PC-9 (cell line): ENCODE measurements around the gene GRID2IP. TPM values are rescaled to one million over a fixed set of nuclear protein-coding genes. Genes with fewer than 3 reads are reported as not detected.
A peak's percentile ranks its signal among the peaks of the same experiment; 100 is the strongest.

ENCODE experiments used
- BruUV-seq: library from RNA; stranded (reverse); fragments of 400-500 nt; replicated peaks from 2 replicates; lab custom pipeline; 2021; lab: Mats Ljungman, UMichigan
- CTCF ChIA-PET: fragments of 300-600 bp; sonication (Branson Sonifier 250); formaldehyde crosslinking; loops from one replicate; lab custom pipeline; 2022; ENCODE audit warnings: antibody characterized with exemption; lab: Charles Lee
- POLR2A ChIA-PET: fragments of 300-600 bp; sonication (Branson Sonifier 250); formaldehyde crosslinking; loops from one replicate; lab custom pipeline; 2022; ENCODE audit warnings: antibody characterized with exemption; ENCODE audit not compliant: unreplicated experiment; lab: Charles Lee
- DNase-seq, 2 experiments: peaks; one replicate each; pipeline versions ENCODE4 v3.0.0 to v3.0.0-alpha.2; 2015 to 2022; ENCODE audit warnings: mixed read lengths in 1 of 2
- H2AFZ ChIP-seq: fragments of 200-600 bp; sonication (generic); 2 replicates; pipeline ENCODE4 v1.8.1; 2017; ENCODE audit warnings: antibody characterized with exemption
- H3F3A ChIP-seq: fragments of 200-600 bp; sonication (generic); 2 replicates; pipeline ENCODE4 v1.8.1; 2017; ENCODE audit warnings: antibody characterized with exemption, mild to moderate bottlenecking, low read depth; ENCODE audit not compliant: insufficient read depth
- H3K27ac ChIP-seq: fragments of 200-600 bp; sonication (generic); 2 replicates; pipeline ENCODE4 v1.6.1; 2016; ENCODE audit warnings: mixed run types
- H3K27me3 ChIP-seq: fragments of 200-600 bp; sonication (generic); 2 replicates; pipeline ENCODE4 v1.6.1; 2016; ENCODE audit warnings: low read depth, mixed run types; ENCODE audit not compliant: insufficient read depth
- H3K36me3 ChIP-seq: fragments of 200-600 bp; sonication (generic); 2 replicates; pipeline ENCODE4 v1.6.1; 2016; ENCODE audit warnings: low read depth, mixed run types
- H3K4me1 ChIP-seq: fragments of 200-600 bp; sonication (generic); replicated peaks from 2 replicates; pipeline ENCODE4 v1.6.1; 2016; ENCODE audit warnings: mixed run types; ENCODE audit not compliant: insufficient read depth
- H3K4me2 ChIP-seq: fragments of 200-600 bp; sonication (generic); 2 replicates; pipeline ENCODE4 v1.6.1; 2017; ENCODE audit warnings: mixed run types
- H3K4me3 ChIP-seq: fragments of 200-600 bp; sonication (generic); 2 replicates; pipeline ENCODE4 v1.6.1; 2016; ENCODE audit warnings: mixed run types
- H3K79me2 ChIP-seq: fragments of 200-600 bp; sonication (generic); 2 replicates; pipeline ENCODE4 v1.6.1; 2017; ENCODE audit warnings: low read depth, mixed run types
- H3K9me2 ChIP-seq: fragments of 200-600 bp; sonication (generic); 2 replicates; pipeline ENCODE4 v1.8.1; 2017; ENCODE audit warnings: mild to moderate bottlenecking; ENCODE audit not compliant: insufficient read depth
- H3K9me3 ChIP-seq: fragments of 200-600 bp; sonication (generic); 2 replicates; pipeline ENCODE4 v1.8.1; 2016; ENCODE audit warnings: low read depth; ENCODE audit not compliant: insufficient read depth
- H4K20me1 ChIP-seq: fragments of 200-600 bp; sonication (generic); 2 replicates; pipeline ENCODE4 v1.8.1; 2017; ENCODE audit not compliant: insufficient read depth
- EZH2 ChIP-seq: fragments of 200-600 bp; sonication (generic); IDR thresholded peaks from 2 replicates; pipeline ENCODE4 v1.8.0; 2017; ENCODE audit warnings: antibody characterized with exemption, low read depth
- intact Hi-C: fragments of 100-400 bp; cut with micrococcal nuclease; formaldehyde crosslinking; loops from one replicate; pipeline ENCODE4 v1.10.0; 2022; ENCODE audit not compliant: unreplicated experiment
- total RNA-seq: library from RNA; stranded (reverse); gene quantifications from 2 replicates; pipeline ENCODE4 v1.2.3, GENCODE V29; 2021
- TF ChIP-seq, protein P1 (sequence below): fragments of 200-600 bp; sonication (generic); conservative IDR thresholded peaks from 2 replicates; pipeline ENCODE4 v1.6.1; 2017; ENCODE audit warnings: mixed run types, antibody characterized with exemption, mild to moderate bottlenecking, moderate library complexity

GRID2IP gene
- total RNA-seq, 1 experiment from 2014 or later, result 1.3 TPM

DNA sequence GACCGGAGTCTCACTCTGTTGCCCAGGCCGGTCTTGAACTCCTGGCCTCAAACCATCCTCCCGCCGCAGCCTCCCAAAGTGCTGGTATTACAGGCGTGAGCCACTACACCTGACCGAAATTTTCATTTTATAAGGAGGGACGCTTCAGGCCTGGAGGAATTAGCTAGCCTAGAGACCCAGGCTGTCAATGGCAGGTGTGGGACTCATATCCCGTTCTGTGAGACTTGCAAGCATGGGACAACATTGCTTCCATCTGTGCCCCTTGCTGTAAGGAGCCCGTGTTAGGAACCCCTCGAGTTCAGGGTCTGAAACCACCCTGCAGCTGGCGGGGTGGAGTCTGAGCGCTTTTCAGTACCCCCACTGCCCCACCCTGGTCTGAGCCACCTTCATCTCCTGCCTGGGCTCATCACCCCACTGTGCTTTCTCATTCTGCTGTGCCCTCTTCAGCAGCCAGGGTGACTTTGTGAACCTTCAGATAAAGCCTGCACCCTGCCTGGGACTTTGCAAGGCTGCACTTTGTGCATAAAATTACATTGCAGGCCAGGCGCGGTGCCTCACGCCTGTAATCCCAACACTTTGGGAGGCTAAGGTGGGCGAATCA lies 102.2 kb downstream of the GRID2IP start:
- Histone ChIP-seq H3K4me3 (no peak overlapping the region; the same call in 1 of the 2 replicates), H3K4me2 (peak overlapping the region; percentile 86; the same call in 1 of the 2 replicates), H2AFZ (no peak overlapping the region), H3K27me3 (no peaks in the 10 kb centered on the region), H3K36me3 (peaks cover 12% of the 10 kb centered on the region), H3F3A (peaks cover 54% of the 10 kb centered on the region), H4K20me1 (peaks cover 5% of the 10 kb centered on the region; the same call in 1 of the 2 replicates), H3K9me2 (no peaks in the 10 kb centered on the region), H3K79me2 (peaks cover 34% of the 10 kb centered on the region), H3K9me3 (no peaks in the 10 kb centered on the region), H3K27ac (peak overlapping the region; percentile 65), H3K4me1 (peaks cover 40% of the 10 kb centered on the region)
- no peak for TF ChIP-seq EZH2
- TF ChIP-seq, protein P1, sequence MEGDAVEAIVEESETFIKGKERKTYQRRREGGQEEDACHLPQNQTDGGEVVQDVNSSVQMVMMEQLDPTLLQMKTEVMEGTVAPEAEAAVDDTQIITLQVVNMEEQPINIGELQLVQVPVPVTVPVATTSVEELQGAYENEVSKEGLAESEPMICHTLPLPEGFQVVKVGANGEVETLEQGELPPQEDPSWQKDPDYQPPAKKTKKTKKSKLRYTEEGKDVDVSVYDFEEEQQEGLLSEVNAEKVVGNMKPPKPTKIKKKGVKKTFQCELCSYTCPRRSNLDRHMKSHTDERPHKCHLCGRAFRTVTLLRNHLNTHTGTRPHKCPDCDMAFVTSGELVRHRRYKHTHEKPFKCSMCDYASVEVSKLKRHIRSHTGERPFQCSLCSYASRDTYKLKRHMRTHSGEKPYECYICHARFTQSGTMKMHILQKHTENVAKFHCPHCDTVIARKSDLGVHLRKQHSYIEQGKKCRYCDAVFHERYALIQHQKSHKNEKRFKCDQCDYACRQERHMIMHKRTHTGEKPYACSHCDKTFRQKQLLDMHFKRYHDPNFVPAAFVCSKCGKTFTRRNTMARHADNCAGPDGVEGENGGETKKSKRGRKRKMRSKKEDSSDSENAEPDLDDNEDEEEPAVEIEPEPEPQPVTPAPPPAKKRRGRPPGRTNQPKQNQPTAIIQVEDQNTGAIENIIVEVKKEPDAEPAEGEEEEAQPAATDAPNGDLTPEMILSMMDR, result no peak
- BruUV-seq, result no TSS peak
- intact Hi-C loops, result loop anchor here (5.0 to 10.0 kb wide), 2 partner anchors 167 to 476 kb away; no protein-coding TSS in a partner anchor
- ChIA-PET POLR2A (interaction anchor here (0.6 to 0.7 kb wide), 2 partner anchors 85 to 980 kb away, joined by 6 to 13 read pairs; no protein-coding TSS in a partner anchor), CTCF (no interaction called here)
- DNase-seq, result no peak

DNA sequence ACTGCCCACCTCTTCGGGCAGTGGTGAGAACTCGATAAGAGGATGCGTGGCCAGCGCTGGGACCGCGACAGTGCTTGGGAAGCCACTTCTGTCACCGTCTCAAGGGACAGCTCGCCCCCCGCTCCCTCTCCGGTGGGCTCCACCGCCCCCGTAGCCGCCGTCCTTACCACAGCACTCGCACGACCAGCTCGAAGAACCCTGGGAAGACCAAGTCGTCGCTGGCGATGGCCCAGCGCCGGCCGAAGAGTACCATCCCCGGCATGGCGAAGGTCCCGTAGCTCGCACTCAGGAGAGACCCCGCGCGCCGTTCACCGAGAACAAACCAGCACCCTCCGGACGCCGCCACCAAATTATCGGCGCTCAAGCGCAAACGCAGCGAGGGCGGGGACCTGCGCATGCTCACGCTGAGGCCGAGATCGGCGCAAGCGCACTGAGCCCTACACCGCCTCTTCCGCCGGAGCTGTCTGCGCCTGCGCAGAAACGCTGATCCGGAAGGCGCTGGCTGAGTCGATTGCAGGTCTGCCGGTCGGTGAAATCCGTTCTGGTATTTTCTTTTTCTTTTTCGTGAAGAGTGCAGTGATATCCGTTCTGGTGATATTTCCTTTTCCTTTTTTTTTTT lies 103.6 kb downstream of the GRID2IP start, which contains the start of gene DAGLB:
Gene DAGLB, minus strand, starts transcription at position 374 of the 619 bp plus-strand sequence. Its CDS starts 112 bp downstream, at position 262.
- Histone ChIP-seq H3K4me3 (peak within 1 kb of the TSS; percentile 93), H3K4me2 (peak within 1 kb of the TSS; percentile 86), H3K27me3 (no peaks in the 10 kb centered on the region), H3K36me3 (peaks cover 12% of the 10 kb centered on the region), H3K9me3 (no peaks in the 10 kb centered on the region), H3K4me1 (peaks cover 40% of the 10 kb centered on the region), H3K79me2 (peaks cover 43% of the 10 kb centered on the region), H4K20me1 (peaks cover 5% of the 10 kb centered on the region; the same call in 1 of the 2 replicates), H3K27ac (peak within 1 kb of the TSS; percentile 96), H2AFZ (peak within 1 kb of the TSS; percentile 98), H3K9me2 (no peaks in the 10 kb centered on the region), H3F3A (peaks cover 57% of the 10 kb centered on the region)
- DNase-seq, result peak; percentile 85 to 97
- TF ChIP-seq EZH2, result no peak
- TF ChIP-seq, protein P1, result no peak; the same call in 1 of the 2 replicates
- ChIA-PET POLR2A (interaction anchor here (0.7 kb wide), 4 partner anchors 10 to 1763 kb away, joined by 3 to 24 read pairs (median 12); no protein-coding TSS in a partner anchor), CTCF (interaction anchor here (0.6 to 0.7 kb wide), 2 partner anchors 13 to 450 kb away, joined by 4 to 6 read pairs; no protein-coding TSS in a partner anchor)
- BruUV-seq, result no TSS peak
- intact Hi-C loops, result loop anchor here (5.0 to 10.0 kb wide), 2 partner anchors 165 to 477 kb away; no protein-coding TSS in a partner anchor

Other genes starting within 250 kb of the GRID2IP start
- 19.0 and 19.2 TPM in 2 replicates for gene FAM220A, start 202.5 kb downstream of the GRID2IP start, total RNA-seq
- gene RAC1, start 176.9 kb downstream of the GRID2IP start, total RNA-seq, result 480 and 482 TPM in 2 replicates
- 46.7 and 56.4 TPM in 2 replicates for gene DAGLB, start 103.5 kb downstream of the GRID2IP start, total RNA-seq
- gene KDELR2, start 67.3 kb downstream of the GRID2IP start, total RNA-seq, result 134 and 217 TPM in 2 replicates
- gene ZDHHC4, start 26.0 kb upstream of the GRID2IP start, total RNA-seq, result 96.1 and 123 TPM in 2 replicates
- gene INTS15, start 38.6 kb upstream of the GRID2IP start, total RNA-seq, result 21.4 and 28.7 TPM in 2 replicates
- gene ZNF853, start 64.1 kb upstream of the GRID2IP start, total RNA-seq, result 7.9 and 13.5 TPM in 2 replicates
- 28.4 and 34.8 TPM in 2 replicates for gene ZNF316, start 85.9 kb upstream of the GRID2IP start, total RNA-seq
- 25.2 and 37.5 TPM in 2 replicates for gene ZNF12, start 155.5 kb upstream of the GRID2IP start, total RNA-seq
- 0.76 and 2.0 TPM in 2 replicates for gene RSPH10B2, start 202.6 kb upstream of the GRID2IP start, total RNA-seq